Omental fat pad (tissue), 4 donors: ENCODE measurements around the gene RABGGTA. TPM values are rescaled to one million over a fixed set of nuclear protein-coding genes. Genes with fewer than 3 reads are reported as not detected.
A peak's percentile ranks its signal among the peaks of the same experiment; 100 is the strongest.

Source experiments
- ATAC-seq: fragments of 150-250 bp; one replicate; pipeline ENCODE4 v1.9.1; 2016; ENCODE audit warnings: mild to moderate bottlenecking, moderate library complexity; ENCODE audit not compliant: low FRiP score
- DNase-seq: peaks from one replicate; pipeline ENCODE4 v3.0.0-alpha.2; 2019; ENCODE audit warnings: low spot score
- total RNA-seq, 4 donors: library from RNA; depleted of rRNA; stranded (reverse); fragments of >200 nt; gene quantifications; one replicate each; pipeline ENCODE4 v1.1.0, GENCODE V29; 2016
- TF ChIP-seq, protein P1 (sequence below), 3 donors: fragments of 450-650 bp; IDR thresholded peaks; one replicate each; pipeline ENCODE4 v1.5.1; 2016 to 2017; ENCODE audit warnings: antibody characterized with exemption in 3 of 3, mild to moderate bottlenecking in 3 of 3, moderate library complexity in 2 of 3

The RABGGTA gene
- total RNA-seq, 4 donors from 2014 or later = 20.7 to 30.9 (median 25.0) TPM

DNA sequence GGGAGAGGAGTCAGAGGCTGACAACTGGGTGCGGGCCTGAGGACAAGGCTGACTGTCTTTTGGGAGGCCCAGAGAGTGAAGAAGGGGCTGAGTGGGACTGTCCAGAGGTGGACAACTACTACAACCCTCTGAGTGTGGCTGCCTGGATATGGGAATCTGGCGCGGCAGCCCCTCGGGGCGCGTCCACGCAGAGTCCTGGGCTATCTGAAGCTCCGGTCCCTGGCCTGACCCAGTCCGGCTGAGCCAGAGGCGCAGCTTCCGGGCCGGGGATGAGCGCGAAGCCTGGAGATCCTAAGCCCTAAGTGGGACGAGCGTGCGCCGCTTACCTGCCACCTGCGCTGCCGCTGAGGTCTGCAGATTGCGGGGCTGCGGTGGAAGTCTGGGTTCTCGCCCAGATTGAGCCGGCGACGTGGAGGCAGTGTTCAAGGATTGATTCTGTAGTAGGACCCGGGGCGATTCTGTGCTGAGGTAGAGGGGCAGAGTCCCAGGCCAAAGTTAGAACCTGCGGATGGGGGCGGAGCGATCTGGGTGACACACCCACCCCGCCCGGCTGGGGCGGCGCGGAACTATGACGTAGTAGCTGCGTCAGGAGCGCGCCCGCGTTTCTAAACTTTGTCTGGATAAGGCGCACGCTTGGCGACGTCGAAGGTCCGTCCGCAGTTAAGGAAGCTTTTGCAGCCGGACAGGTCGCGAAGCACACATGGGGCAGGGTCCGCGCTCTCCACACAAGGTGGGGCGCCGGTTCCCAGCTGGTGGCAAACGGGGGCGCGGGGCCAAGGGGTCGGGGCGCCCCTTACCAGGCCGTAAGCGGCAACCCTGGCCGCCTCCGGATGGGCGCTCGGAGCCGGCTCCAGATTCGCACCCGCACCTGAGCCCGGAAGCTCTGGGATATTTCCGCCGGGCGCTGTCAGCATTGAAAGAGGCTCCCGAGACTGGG is 28.1 kb upstream of the RABGGTA start, which contains the start of the genes DHRS1 and NOP9:
Gene DHRS1 (minus strand): TSS at position 526 of the 937 bp plus-strand sequence. CDS start 674 bp downstream, outside the sequence.
Gene NOP9 (plus strand): TSS at position 596 of the 937 bp plus-strand sequence. CDS start 105 bp downstream, at position 701.
- ATAC-seq = peak; percentile 78
- peak; percentile 86 for DNase-seq
- TF ChIP-seq, protein P1, sequence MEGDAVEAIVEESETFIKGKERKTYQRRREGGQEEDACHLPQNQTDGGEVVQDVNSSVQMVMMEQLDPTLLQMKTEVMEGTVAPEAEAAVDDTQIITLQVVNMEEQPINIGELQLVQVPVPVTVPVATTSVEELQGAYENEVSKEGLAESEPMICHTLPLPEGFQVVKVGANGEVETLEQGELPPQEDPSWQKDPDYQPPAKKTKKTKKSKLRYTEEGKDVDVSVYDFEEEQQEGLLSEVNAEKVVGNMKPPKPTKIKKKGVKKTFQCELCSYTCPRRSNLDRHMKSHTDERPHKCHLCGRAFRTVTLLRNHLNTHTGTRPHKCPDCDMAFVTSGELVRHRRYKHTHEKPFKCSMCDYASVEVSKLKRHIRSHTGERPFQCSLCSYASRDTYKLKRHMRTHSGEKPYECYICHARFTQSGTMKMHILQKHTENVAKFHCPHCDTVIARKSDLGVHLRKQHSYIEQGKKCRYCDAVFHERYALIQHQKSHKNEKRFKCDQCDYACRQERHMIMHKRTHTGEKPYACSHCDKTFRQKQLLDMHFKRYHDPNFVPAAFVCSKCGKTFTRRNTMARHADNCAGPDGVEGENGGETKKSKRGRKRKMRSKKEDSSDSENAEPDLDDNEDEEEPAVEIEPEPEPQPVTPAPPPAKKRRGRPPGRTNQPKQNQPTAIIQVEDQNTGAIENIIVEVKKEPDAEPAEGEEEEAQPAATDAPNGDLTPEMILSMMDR (IDR thresholded peaks at IDR 0.05) = no peak

DNA sequence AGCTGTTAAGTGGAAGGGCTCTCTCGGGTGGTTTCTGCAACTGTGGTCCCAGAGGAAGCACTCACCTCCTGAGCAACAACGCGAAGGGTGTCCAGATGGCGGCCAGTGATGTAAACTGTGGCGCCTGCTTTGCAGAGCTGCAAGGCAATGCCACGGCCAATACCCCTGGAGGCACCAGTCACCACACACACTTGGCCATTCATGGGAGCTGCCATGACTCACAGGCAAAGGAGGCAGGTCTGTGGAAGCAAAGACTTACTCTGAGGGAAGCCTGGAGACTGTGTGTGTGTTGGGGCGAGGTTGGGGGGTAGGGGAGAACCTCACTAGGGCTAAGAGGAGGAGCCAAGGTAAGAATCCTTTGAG is 27.5 kb upstream of the RABGGTA start:
- ATAC-seq = peak; percentile 14
- no peak for DNase-seq
- TF ChIP-seq, protein P1 (IDR thresholded peaks at IDR 0.05) = no peak

DNA sequence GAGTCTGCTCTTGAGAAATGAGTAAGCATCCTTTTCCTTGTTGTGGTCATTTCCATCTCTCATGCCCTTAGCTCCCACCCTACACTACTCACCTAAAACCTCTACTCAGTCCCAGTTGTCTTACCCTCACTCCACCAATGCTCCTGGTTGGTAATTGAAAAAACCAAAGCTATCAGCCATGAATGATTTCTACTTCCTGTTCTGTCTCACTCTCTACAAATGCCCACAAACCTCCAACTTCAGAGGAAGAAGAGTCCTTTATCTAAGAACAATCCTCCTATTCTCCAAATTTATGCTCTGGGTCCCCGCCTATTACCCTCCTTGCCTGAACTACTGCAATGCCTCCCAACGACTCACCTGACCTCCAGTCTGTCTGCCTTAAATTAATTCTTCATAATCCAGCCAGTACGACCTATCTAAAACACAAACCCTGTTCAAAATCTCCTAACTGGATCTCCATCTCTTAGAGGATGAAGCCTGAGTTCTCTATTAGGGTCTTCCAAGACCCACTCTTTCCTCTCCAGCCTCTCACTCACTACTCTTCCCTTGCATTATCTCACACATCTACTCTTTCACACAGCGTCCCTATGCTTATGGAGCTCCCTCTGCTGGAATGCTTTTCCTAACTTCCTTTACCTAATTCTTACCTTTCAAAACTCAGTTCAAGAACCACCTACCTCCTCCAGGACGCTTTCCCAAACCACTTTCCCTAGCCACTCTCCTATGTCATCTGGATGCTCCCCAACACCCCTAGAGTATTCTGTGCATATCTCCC is 26.0 kb upstream of the RABGGTA start:
- no peak for DNase-seq
- no peak for ATAC-seq
- TF ChIP-seq, protein P1 (IDR thresholded peaks at IDR 0.05) = no peak

DNA sequence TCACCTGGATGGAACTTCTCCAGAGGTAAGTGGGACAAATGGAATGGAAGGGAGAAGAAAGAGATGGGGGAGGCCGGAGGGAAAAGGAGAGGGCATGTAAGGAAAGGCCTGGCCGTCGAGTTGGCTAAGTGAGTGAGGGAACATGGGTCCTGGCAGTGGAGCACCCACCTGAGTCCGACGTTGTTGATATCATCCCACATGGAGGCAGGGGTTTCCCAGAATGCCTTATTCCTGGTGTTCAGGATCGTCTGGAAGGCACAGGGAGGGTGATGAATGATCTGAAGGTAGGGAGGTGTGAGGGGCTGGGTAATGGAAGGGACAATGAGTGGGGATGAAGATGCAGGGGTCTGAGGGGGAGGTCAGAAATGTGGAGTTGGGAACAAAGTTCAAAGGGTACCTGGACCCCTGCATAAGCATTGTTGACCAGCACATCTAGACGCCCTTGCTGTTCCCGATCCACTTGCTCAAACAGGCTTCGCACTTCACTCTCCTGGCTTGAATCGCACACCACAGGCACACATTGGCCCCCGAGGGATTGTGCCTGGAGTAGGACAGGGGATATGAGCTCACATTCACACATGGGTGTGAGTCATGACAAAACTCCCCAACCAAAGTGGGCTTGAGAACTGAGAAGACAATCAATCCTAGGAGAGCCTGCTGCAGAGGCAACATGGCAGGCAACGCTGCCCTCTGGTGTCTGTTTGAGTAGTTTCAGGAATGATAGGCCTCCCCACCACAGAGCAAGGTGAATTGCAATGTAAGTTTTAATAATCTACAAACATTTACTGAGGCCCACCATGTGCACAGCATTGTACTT is 25.2 kb upstream of the RABGGTA start:
- ATAC-seq (peak; percentile 80), DNase-seq (peak; percentile 59)
- TF ChIP-seq, protein P1 (IDR thresholded peaks at IDR 0.05) = peak in 1 of 3 donors; percentile 29

DNA sequence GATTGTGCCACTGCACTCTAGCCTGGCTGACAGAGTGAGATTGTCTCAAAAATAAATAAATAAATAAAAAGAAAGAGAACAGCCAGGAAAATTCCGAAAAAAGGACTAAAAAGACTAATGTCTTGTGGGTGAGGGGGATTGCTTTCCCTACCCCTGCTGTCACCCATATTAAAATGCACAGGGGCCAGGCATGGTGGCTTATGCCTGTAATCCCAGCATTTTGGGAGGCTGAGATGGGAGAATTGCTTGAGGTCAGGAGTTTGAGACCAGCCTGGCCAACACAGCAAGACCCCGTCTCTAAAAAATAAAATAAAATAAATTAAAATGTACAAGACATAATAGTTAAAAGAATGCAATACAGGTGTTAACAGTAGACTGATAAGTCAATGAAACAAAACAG is 22.1 kb upstream of the RABGGTA start:
- ATAC-seq (no peak), DNase-seq (no peak)
- TF ChIP-seq, protein P1 (IDR thresholded peaks at IDR 0.05) = no peak

DNA sequence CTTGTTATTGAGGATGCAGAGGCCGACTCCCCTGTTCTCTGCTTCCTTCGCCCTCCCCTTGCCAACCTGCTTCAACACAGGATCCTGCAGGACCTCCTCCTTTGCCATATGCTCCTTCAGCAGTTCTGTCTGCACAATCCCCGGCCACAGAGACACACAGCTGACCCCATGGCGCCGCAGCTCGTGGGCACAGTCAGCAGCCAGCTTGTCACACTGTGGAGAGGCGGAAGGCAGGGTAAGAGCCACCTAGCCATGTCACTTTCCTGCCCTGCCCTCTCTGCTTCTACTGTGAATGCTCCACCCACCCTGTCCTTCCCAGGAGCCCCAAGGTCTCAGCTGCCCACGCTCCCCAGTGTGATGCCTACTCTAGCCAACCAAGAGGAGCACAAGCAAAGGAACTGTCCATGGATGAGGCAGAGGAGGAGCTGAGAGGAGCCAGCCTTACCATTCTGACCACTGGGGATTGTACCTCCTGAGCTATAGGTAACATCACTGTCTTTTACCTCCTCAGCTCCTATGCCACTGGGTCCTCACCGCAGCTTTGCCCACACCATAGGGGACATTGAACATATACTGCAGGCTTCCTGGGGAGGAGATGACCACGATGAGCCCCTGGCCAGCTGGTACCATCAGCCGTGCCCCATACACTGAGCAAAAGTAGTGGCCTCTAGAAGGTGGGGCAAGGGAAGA is 20.9 kb upstream of the RABGGTA start:
- ATAC-seq = no peak
- no peak for DNase-seq
- TF ChIP-seq, protein P1 (IDR thresholded peaks at IDR 0.05) = no peak
